Measurements from ENCODE around the gene C20orf204.
A peak's percentile ranks its signal among the peaks of the same experiment; 100 is the strongest.

Gene C20orf204

DNA sequence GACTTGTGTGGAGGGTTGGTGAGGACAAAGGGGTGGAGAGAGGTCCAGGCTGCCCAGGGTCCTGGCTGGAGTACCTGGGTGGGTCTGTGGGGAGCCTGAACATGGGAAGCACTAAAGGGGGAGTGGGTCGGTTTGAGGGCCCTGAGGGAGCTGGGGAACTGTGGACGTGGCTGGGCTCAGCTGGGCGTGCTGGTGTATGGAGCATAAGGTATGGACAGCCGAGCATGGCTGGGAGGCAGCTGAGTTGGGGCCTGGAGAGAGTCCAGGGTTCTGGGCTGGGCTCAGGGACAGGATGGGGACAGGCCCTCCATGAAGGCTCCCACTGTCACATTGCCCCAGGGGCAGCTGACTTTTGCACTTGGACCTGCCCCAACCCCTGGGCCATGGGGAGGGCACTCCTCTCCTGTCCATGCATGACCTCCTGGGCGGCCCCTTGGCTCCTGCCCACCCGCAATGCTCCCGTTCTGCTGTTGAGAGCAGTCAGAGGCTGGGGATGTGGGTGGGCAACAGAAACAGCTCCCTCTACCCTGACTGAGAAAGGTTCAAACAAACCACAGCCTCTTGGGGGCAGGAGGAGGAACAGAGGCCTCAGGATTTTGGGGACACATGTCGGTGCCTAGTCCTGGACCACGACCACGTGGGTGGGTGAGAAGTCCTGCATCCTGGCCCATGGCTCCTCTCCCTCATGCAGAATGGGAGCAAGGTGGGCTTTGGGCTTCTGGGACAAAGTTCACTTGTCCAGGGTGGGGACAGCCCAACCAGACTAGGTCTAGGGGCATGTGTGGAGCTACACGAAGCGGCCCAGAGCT is 4.5 kb downstream of the C20orf204 start:
- TF ChIP-seq, protein P1, sequence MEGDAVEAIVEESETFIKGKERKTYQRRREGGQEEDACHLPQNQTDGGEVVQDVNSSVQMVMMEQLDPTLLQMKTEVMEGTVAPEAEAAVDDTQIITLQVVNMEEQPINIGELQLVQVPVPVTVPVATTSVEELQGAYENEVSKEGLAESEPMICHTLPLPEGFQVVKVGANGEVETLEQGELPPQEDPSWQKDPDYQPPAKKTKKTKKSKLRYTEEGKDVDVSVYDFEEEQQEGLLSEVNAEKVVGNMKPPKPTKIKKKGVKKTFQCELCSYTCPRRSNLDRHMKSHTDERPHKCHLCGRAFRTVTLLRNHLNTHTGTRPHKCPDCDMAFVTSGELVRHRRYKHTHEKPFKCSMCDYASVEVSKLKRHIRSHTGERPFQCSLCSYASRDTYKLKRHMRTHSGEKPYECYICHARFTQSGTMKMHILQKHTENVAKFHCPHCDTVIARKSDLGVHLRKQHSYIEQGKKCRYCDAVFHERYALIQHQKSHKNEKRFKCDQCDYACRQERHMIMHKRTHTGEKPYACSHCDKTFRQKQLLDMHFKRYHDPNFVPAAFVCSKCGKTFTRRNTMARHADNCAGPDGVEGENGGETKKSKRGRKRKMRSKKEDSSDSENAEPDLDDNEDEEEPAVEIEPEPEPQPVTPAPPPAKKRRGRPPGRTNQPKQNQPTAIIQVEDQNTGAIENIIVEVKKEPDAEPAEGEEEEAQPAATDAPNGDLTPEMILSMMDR (conservative IDR thresholded peaks at IDR 0.05; ENCODE audit: low read depth, low read length), result no peak
- no peak for DNase-seq (ENCODE audit: low read depth)
- H3K4me3 ChIP-seq (ENCODE audit: low read length), result no peak overlapping the region

DNA sequence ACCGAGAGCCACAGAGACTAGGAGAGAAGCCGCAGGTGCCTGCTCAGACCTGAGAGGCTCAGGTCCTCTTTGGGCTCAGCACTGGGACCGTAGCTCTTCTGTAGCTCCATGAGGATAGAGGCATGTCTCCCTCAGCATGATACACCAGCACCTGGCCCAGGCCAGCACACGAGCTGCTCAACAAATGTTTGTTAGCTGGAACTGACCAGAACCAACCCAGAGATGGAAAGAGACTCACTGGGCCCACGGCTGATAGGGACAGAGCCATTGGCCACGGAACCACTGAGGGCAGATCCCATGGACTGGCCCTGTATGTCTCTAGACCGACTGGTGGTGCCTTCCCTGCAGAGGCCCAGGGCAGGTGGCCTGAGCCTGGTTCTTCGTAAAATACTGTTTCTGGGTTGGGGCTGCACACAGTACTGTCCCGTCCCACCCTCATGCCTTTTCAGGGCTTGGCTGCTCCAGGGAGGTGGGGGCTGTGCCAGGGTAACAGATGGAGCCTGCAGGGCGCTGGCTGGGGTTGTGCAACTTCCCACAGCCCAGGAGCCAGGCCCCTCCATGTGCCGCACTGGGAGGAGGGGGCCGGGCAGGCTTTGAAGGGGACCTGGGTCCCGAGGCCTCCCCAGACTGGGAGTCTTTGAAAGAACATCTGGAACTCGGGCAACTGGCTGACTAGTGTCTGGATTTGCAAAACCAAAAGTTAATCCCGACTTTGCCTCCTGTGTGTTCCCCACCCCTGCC is 5.2 kb downstream of the C20orf204 start:
- no peak for DNase-seq (ENCODE audit: low read depth)
- TF ChIP-seq, protein P1 (conservative IDR thresholded peaks at IDR 0.05; ENCODE audit: low read depth, low read length), result no peak
- H3K4me3 ChIP-seq (ENCODE audit: low read length), result no peak overlapping the region

DNA sequence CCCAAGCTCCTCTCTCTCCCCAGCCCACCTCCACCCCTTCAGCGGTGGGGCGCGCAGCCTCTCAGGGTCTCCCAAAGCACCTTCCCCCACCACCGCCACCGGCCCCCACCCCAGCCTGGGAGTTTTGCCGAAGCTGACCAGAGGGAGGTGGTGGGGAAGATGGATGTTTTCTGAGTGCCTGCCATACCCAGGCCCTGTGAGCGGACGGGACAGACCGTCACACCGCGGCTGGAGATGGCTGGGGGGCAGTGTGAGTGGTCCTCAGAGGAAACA is 5.7 kb downstream of the C20orf204 start:
- TF ChIP-seq, protein P1 (conservative IDR thresholded peaks at IDR 0.05; ENCODE audit: low read depth, low read length), result no peak
- no peak for DNase-seq (ENCODE audit: low read depth)
- no peak overlapping the region for H3K4me3 ChIP-seq (ENCODE audit: low read length)

DNA sequence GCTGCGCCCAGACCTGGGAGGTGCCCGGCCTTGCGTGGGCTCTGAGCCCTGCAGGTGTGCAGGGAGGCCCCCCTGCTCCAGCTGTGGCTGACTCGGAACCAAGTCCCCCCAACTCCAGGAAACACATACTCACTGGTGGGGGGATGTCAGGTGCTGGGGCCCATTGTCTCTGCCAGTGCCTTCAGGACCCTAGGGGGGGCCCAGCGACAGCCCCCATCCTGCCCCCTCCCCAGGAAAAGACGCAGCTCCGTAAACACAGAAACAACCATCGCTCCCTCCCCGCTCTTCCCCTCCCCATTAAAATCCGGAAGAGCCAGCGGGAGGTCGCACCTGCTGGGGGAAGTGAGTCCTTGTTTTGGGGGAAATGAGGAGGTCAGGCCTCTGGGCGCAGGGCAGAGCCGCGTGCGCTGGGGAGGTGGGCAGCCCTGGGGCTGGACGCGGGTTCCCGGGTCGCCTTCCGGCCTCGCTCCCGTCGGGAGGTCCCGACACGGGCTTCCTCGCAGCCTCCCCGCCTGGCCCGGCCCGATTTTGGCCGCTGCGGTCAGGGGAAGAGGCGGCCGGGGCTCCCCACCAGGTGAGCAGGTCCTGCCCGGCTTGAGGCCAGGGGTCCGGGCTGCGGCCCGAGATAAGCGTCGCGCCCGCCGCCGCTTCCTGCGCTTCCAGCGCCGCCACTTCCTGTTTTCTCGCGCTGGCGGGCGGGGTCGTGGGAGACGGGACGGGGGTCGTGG is 6.2 kb downstream of the C20orf204 start:
- H3K4me3 ChIP-seq (ENCODE audit: low read length), result peak overlapping the region; percentile 30
- TF ChIP-seq, protein P1 (conservative IDR thresholded peaks at IDR 0.05; ENCODE audit: low read depth, low read length), result no peak
- DNase-seq (ENCODE audit: low read depth), result no peak

DNA sequence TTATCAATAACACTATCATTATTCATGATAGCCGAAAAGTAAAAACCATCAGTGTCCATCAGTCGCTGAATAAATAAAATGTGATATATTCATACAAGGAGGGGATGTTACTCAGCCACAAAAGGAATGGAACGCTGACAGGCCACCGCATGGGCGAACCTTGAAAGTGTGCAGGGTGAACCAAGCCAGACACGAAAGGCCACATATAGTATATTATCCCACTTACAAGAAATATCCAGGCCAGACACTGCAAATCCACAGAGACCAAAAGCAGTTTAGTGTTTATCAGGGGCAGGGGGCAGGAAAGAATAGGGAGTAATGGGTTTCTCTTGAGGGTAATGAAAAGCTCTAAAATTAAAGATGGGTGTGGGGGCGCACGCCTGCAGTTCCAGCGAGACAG is 7.8 kb downstream of the C20orf204 start:
- no peak overlapping the region for H3K4me3 ChIP-seq (ENCODE audit: low read length)
- TF ChIP-seq, protein P1 (conservative IDR thresholded peaks at IDR 0.05; ENCODE audit: low read depth, low read length), result no peak
- DNase-seq (ENCODE audit: low read depth), result no peak

DNA sequence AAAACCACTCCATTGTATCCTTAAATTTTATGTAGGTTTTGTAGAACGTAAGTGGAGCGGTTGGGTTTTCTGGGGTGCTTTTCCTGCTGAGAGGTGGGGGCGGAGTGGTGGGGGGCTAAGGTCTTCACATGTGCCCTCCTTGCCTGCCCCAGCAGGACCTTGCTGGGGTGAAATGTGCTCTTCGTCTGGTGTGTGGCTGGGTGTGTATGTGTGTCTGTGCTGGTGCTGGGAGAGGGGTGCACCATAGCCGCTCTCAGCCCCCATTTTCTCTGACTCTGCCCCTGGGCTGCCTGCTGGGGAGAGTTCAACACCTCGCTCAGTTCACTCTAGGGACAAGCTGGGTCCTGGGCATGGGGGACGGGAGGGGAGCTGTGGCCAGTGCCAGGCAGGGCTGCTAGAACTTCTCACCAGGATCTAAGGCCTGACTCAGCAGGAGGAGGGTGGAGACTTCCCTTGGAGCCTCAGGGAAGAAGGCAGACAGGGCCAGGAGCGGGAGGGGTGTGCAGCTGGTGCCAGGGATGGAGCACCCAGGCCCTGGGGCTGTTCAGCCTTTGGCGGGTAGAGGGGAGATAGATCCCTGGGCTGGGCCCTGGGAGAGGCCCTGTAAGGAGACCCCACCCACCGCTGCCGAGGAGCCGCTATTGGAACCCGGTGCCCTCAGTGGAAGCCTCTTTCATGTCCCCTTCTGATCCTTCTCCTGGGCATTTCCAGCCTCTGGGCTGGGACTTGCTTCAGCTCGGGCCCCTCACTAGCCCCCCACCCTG is 8.7 kb downstream of the C20orf204 start:
- no peak overlapping the region for H3K4me3 ChIP-seq (ENCODE audit: low read length)
- TF ChIP-seq, protein P1 (conservative IDR thresholded peaks at IDR 0.05; ENCODE audit: low read depth, low read length), result no peak
- DNase-seq (ENCODE audit: low read depth), result no peak

Data from retinal pigment epithelial cell (primary cell).